Mesenteric fat pad (tissue), 1 donor: Measurements from ENCODE around the gene RAI1. TPM values are rescaled to one million over a fixed set of nuclear protein-coding genes. Genes with fewer than 3 reads are reported as not detected.

Experiments used
- DNase-seq: peaks from one replicate; pipeline ENCODE4 v3.0.0-alpha.2; 2020; ENCODE audit warnings: low spot score
- total RNA-seq: library from RNA; stranded (reverse); fragmentation: NEBNext Ultra II Directional; extraction: Animal tissue kit (Norgen Biotek cat#: 25700); gene quantifications from one replicate; pipeline ENCODE4 v1.2.1, GENCODE V29; 2021
- donor health status: DM: yes; HTN: yes; CAD: no.

Gene RAI1
- total RNA-seq, 1 donor from 2014 or later, result 21.2 TPM

- DNase-seq, result no peak
Observed at GRCh38 chr17:17748604-17749003, 67.3 kb downstream of the RAI1 start.

GRCh38 chr17:17749025-17749772 lies 67.9 kb downstream of the RAI1 start:
- no peak for DNase-seq

- DNase-seq, result no peak
Observed at GRCh38 chr17:17749921-17750320, 68.7 kb downstream of the RAI1 start.

- no peak for DNase-seq
Observed at GRCh38 chr17:17750881-17751280, 69.6 kb downstream of the RAI1 start.

DNA sequence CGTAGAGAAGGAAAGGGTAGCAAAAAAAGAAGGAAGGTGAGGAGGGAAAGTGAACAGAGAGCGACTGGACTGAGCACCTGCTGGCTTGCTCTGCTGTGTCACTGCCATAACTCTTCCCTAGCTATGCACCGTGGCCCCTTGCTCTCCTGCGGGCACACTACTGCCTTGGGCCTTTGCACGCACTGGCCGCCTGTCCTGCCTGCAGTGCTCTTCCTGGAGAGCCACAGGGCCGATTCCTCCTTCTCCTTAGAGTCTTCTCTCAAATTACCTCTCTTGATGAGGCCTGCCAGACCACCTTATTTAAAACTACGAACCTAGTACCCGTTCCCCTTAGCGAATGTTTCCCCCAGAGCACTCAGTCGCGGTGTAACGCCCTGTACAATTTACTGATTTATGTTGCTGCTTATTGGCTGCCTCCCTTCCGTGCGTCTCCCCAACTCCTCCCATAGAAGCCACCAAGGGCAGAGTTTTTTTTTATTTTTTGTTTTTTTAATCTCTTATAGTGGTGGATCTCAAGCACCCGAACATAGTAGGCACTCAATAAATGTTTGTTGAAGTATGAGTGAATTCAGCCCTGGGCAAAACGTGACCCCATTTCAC lies 70.3 kb downstream of the RAI1 start:
- DNase-seq, result no peak

DNA sequence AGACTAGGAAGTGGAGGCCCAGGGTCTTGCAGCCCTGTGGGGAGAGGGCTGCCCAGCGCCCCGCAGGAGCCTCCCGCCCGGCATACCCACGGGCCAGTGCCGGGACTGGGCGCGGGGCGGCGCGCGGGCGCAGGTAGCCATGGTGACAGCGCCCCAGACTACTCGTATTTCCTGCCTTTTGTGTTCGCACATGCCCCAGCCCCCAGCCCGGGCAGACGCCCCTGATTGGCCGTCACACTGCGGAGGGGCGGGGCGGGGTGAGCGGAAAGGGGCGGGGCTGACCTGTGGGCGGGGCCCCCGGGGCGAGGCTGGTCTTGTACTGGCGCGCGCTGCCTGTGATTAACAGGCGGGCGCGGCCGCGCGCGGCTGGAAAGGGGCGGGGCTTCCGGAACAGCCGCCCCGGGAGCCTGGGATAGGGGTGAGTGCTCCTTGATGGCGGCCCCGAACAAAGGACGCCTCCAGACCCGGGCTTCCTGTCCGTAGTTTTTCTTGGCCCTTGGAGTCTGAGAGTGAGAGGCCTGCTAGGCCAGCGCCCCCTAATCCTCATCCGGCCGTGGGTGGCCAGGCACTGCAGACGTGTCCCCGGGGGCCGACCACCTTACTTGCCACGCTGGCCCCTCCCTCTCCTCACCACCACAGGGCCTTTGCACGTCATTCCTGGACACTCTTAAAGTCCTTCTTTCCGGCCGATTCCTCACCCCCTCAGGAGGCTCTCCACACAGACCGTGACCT lies 71.0 kb downstream of the RAI1 start:
- peak; percentile 99 for DNase-seq

DNA sequence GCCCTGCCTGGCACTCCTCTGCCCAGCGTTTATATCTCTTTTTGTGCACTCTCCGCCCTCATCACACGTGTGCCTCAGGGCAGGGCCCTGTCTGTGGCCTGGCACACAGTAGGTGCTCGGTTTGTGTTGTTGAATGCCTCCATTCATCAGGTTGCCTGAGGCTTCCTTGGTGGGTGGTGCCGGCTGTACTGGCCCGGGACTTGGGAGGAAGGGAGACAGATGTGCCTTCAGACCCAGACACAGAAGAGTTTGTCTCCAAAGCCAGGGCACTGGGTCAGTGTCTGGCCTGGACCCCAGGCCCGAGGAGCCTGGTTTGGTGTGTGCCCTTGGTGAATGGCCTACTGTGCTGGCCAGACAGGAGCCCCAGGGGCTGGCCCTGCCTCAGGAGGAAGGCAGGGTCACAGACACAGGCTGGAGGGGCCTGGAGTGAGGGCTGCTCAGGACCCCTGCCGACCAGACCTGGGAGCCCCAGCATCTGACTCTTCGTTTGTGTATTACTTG lies 71.6 kb downstream of the RAI1 start:
- no peak for DNase-seq

GRCh38 chr17:17754719-17755686 lies 73.7 kb downstream of the RAI1 start:
- DNase-seq, result no peak

- DNase-seq, result no peak
Observed at GRCh38 chr17:17755715-17756114, 74.5 kb downstream of the RAI1 start.

DNA sequence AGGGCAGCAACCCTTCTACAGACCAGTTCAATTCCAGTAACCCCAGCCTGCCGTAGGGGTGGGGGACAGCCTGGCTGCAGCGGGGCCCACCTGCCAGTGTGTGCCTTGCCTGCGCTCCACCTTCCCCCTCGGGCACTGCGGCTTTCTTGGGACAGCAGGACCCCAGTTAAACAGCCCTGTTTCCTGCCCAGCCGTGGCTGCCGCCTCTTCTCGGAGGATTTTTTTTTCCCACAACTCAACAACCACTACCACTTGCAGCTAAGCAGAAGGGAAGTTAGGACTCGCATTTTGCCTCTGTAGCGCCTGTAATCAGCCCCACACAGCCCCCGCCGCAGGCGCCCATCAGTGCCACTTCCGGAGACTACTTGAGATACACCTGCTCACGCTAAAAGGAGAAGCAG lies 76.1 kb downstream of the RAI1 start:
- DNase-seq, result no peak

GRCh38 chr17:17757956-17758845 lies 76.9 kb downstream of the RAI1 start:
- DNase-seq, result no peak

- no peak for DNase-seq
Observed at GRCh38 chr17:17758941-17759563, 77.8 kb downstream of the RAI1 start.

GRCh38 chr17:17760350-17760749 lies 79.1 kb downstream of the RAI1 start:
- no peak for DNase-seq

DNA sequence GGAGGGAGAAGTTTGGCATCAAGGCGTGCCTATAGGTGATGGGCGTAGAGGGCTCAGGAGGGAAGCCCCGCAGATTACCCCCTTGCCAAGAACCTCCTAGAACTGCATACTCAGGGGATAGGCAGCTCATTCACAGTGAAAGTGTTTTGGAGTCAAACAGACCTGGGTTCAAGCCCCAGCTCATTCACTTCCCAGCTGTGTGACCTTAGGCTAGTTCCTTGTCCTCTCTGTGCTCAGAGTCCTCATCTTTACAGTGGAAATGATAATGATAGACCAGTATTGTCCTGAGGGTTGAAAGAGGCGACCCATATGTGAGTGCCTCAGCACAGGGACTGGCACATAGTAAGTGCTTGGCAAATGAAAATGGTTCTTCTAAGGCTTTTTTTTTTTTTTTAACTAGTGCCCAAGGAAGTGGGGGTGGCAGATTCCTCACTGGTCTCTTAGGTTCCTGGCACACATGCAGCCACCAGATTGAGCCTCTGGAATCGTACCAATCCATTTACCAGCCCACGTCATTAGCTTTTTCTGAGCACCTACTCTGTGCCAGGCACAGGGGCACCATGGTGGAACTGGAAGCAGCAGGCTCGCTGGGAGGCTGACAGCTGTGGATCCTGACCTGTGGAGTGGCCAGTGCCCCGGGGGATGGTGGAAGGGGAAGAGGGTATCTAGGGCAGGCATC lies 79.8 kb downstream of the RAI1 start:
- no peak for DNase-seq

GRCh38 chr17:17761894-17762743 lies 80.9 kb downstream of the RAI1 start:
- DNase-seq, result no peak

GRCh38 chr17:17762744-17763105 lies 81.5 kb downstream of the RAI1 start:
- DNase-seq, result no peak

DNA sequence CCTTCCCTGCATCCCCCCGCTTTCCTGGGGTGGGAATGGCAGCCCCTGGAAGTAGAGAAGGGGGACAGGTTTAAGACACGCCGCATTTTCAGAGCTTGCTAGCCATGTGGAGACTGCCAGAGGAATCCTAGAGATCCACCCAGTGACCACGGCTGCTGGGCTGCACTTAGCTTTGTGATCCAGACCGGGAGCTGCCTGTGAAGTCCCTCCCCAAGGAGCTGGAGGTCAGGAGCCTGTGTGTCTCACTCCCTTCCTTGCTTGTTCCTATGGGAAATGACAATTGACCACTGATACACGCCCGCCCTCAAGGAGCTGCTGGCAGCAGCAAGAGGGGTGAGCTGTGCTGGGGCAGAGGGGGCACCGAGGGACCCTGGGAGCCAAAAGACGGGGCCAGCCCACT lies 81.9 kb downstream of the RAI1 start:
- DNase-seq, result no peak

GRCh38 chr17:17763734-17764133 lies 82.5 kb downstream of the RAI1 start:
- DNase-seq, result no peak
